Activated B cell treated with CpG ODN at 0.5 μM for 24 hours (primary cell): ENCODE measurements around the gene SORBS1. TPM values are rescaled to one million over a fixed set of nuclear protein-coding genes. Genes with fewer than 3 reads are reported as not detected.

ENCODE experiments used
- ATAC-seq: fragments of 200-7000 bp; cut with Tn5 transposase; one replicate; pipeline ENCODE4 v1.10.0; 2021; ENCODE audit warnings: low read depth, mild to moderate bottlenecking, moderate library complexity
- CTCF ChIA-PET: fragments of 350-600 bp; sonication (Branson Sonifier 250); formaldehyde crosslinking; loops from one replicate; lab custom pipeline; 2021; ENCODE audit warnings: antibody characterized with exemption; lab: Charles Lee
- POLR2A ChIA-PET: fragments of 350-600 bp; sonication (Branson Sonifier 250); formaldehyde crosslinking; loops from one replicate; lab custom pipeline; 2021; ENCODE audit warnings: antibody characterized with exemption; lab: Charles Lee
- DNase-seq: peaks from one replicate; pipeline ENCODE4 v3.0.0; 2022
- H3K27ac Mint-ChIP-seq: one replicate; pipeline ENCODE4 v1.8.0; 2020; ENCODE audit warnings: mixed read lengths
- H3K27me3 Mint-ChIP-seq: one replicate; pipeline ENCODE4 v1.8.0; 2021; ENCODE audit warnings: mixed read lengths
- H3K36me3 Mint-ChIP-seq: one replicate; pipeline ENCODE4 v1.8.0; 2021; ENCODE audit warnings: low read depth, mixed read lengths
- H3K4me1 Mint-ChIP-seq: one replicate; pipeline ENCODE4 v1.8.0; 2021; ENCODE audit warnings: mixed read lengths
- H3K4me3 Mint-ChIP-seq: one replicate; pipeline ENCODE4 v1.8.0; 2020; ENCODE audit warnings: mild to moderate bottlenecking, mixed read lengths
- H3K9me3 Mint-ChIP-seq: one replicate; pipeline ENCODE4 v1.8.0; 2020; ENCODE audit warnings: mixed read lengths
- intact Hi-C: fragments of 100-400 bp; cut with micrococcal nuclease; formaldehyde crosslinking; loops from one replicate; pipeline ENCODE4 v1.15.1; 2024
- total RNA-seq: library from RNA; stranded (reverse); gene quantifications from 2 replicates; pipeline ENCODE4 v1.2.3, GENCODE V29; 2022
- TF ChIP-seq, protein P1 (sequence below): fragments of 200-600 bp; IDR thresholded peaks from one replicate; pipeline ENCODE4 v1.8.0; 2022; ENCODE audit warnings: antibody characterized with exemption, mild to moderate bottlenecking

SORBS1 gene
- total RNA-seq, 1 donor from 2014 or later = 0.42 TPM

DNA sequence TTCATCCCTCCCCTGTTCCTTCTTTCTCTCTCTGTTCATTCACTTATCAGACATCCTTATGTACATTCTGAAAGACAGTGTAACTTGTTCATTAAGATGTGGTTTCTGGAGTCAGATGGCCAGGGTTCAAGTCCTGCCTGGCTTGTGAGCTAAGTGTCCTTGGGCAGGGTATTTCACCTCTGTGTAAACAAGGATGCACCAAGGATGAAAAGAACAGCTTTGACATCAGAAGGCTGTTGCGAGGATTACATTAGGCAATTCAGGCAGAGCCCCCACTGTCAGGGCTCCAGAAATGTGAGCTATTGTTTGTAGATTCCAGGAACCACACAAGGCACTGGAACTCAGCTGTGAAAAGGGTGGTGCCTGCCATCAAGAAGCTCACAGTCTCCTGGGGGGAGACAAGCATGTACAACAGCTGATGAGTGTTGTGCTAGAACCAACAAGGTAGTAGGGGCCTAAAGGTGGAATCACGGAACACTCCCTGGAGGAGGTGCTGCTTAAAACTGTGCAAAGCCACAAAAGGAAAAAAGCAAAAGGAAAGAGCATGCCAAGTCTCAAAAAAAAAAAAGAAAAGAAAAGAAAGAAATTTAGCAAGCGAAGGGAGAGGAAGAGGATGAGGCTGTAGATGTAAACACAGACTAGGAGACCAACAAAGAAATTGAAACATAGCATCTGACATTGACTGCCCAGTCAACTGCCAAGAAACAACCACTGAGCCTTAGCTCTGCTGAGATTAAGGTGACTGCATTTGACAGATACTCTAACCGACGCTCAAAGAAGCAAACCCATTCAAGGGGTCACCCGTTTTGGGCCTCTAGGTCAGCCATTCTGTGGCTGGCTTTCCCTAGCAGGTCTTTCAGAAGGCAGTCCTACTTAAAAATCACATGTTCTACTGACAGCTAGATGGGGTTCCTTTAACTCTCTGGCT, 282.8 kb downstream of the SORBS1 start:
- H3K4me3 Mint-ChIP-seq = no peak overlapping the region

DNA sequence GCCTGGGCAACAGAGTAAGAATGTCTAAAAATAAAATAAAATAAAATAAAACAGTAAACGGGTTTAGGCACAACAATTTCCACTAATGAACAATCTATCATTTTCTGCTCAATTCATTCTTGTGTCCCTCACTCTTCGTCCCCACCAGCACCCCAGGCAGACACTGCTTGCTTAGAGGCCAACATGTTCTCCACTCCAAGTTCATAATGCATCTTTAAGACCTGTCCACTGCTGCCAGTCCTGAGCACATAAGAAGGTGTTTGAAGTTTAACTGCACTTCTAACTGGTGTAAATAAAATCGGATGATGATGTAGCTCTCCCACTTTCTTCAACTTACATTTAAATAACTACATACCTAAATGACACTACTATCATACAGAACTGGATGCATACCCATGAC, 283.6 kb downstream of the SORBS1 start:
- no peak for DNase-seq
- H3K36me3 Mint-ChIP-seq = peaks cover 24% of the 10 kb centered on the region
- intact Hi-C loops = loop anchor here (1.0 kb wide), 1 partner anchor 11 kb away; no protein-coding TSS in a partner anchor
- TF ChIP-seq, protein P1, sequence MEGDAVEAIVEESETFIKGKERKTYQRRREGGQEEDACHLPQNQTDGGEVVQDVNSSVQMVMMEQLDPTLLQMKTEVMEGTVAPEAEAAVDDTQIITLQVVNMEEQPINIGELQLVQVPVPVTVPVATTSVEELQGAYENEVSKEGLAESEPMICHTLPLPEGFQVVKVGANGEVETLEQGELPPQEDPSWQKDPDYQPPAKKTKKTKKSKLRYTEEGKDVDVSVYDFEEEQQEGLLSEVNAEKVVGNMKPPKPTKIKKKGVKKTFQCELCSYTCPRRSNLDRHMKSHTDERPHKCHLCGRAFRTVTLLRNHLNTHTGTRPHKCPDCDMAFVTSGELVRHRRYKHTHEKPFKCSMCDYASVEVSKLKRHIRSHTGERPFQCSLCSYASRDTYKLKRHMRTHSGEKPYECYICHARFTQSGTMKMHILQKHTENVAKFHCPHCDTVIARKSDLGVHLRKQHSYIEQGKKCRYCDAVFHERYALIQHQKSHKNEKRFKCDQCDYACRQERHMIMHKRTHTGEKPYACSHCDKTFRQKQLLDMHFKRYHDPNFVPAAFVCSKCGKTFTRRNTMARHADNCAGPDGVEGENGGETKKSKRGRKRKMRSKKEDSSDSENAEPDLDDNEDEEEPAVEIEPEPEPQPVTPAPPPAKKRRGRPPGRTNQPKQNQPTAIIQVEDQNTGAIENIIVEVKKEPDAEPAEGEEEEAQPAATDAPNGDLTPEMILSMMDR = no peak
- H3K9me3 Mint-ChIP-seq = no peaks in the 10 kb centered on the region
- ATAC-seq = no peak
- H3K27ac Mint-ChIP-seq = peak overlapping the region; percentile 8
- H3K4me3 Mint-ChIP-seq = no peak overlapping the region
- H3K27me3 Mint-ChIP-seq = no peaks in the 10 kb centered on the region
- POLR2A ChIA-PET = interaction anchor here (1.8 kb wide), 1 partner anchor 18 kb away, joined by 9 read pairs; no protein-coding TSS in a partner anchor
- CTCF ChIA-PET = interaction anchor here (2.8 kb wide), 1 partner anchor 84 kb away, joined by 17 read pairs; no protein-coding TSS in a partner anchor
- H3K4me1 Mint-ChIP-seq = peaks cover 66% of the 10 kb centered on the region

More for the DNA sequence above, 282.8 kb downstream of the SORBS1 start:
- H3K4me1 Mint-ChIP-seq = peaks cover 69% of the 10 kb centered on the region
- ATAC-seq (no peak), DNase-seq (no peak)
- intact Hi-C loops = loop anchor here (1.0 kb wide), 1 partner anchor 10 kb away; no protein-coding TSS in a partner anchor
- ChIA-PET CTCF (interaction anchor here (2.8 kb wide), 1 partner anchor 83 kb away, joined by 17 read pairs; no protein-coding TSS in a partner anchor), POLR2A (interaction anchor here (0.9 to 2.8 kb wide), 4 partner anchors 11 to 17 kb away, joined by 3 to 9 read pairs (median 6); partner anchors contain the start of gene PDLIM1)
- no peaks in the 10 kb centered on the region for H3K27me3 Mint-ChIP-seq
- no peaks in the 10 kb centered on the region for H3K9me3 Mint-ChIP-seq
- H3K36me3 Mint-ChIP-seq = peaks cover 21% of the 10 kb centered on the region
- TF ChIP-seq, protein P1 = no peak
- H3K27ac Mint-ChIP-seq = no peak overlapping the region

DNA sequence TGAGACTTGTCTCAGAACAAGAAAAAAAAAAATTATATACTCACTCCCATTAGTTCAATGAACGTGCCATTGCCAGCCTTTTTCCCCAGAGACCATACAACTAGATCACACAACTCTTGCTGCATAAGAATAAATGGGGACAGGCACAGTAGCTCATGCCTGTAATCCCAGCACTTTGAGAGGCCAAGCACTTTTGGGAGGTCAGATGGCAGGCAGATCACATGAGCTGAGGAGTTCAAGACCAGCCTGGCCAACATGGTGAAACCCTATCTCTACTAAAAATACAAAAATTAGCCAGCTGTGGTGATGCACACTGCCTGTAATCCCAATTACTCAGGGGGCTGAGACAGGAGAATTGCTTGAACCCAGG, 284.0 kb downstream of the SORBS1 start:
- Mint-ChIP-seq H3K4me3 (no peak overlapping the region), H3K27me3 (no peaks in the 10 kb centered on the region), H3K9me3 (no peaks in the 10 kb centered on the region), H3K27ac (no peak overlapping the region), H3K36me3 (peaks cover 21% of the 10 kb centered on the region), H3K4me1 (peaks cover 66% of the 10 kb centered on the region)
- CTCF ChIA-PET = interaction anchor here (0.8 to 1.1 kb wide), 2 partner anchors 30 to 31 kb away, joined by 3 read pairs; no protein-coding TSS in a partner anchor
- ATAC-seq (no peak), DNase-seq (no peak)
- POLR2A ChIA-PET = interaction anchor here (1.6 kb wide), 1 partner anchor 14 kb away, joined by 10 read pairs; the partner anchor contains the start of gene PDLIM1
- intact Hi-C loops = no loop called here
- TF ChIP-seq, protein P1 = no peak

DNA sequence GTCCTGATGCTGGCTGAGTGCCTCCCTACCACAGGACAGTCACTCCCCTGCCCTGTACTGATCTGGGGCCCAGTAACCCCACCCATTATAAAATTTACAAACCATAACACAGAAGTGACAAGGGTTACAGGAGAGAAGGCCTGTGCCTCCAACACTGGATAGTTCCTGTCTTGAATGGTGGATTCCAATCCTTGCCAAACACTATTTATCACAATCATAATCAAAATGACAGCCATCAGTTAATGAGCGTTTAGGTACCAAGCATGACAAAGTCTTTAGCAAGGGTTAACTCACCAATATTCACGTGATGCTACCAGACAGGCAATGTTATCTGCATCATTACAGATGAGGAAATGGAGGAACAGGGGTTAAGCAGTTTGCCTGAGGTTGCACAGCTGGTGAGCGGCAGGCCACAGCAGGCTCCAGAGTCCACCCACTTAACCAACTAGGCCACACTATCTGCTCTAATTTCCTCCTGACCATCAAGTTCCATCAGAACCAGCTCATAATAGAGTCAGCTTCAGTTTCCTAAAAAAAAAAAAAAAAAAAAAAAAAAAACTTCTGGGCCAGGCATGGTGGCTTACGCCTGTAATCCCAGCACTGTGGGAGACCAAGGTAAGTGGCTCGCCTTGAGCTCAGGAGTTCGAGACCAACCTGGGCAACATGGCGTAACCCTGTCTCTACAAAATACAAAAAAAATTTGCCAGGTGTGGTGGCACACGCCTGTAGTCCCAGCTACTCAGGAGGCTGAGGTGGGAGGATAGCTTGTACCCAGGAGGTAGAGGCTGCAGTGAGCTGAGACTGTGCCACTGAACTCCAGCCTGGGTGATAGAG, 284.6 kb downstream of the SORBS1 start:
- Mint-ChIP-seq H3K4me3 (no peak overlapping the region), H3K27ac (no peak overlapping the region), H3K9me3 (no peaks in the 10 kb centered on the region), H3K4me1 (peaks cover 65% of the 10 kb centered on the region), H3K36me3 (peaks cover 20% of the 10 kb centered on the region), H3K27me3 (no peaks in the 10 kb centered on the region)
- CTCF ChIA-PET = interaction anchor here (0.8 to 1.1 kb wide), 2 partner anchors 29 to 30 kb away, joined by 3 read pairs; no protein-coding TSS in a partner anchor
- intact Hi-C loops = no loop called here
- ATAC-seq (peak; percentile 66), DNase-seq (no peak)
- POLR2A ChIA-PET = interaction anchor here (0.7 to 1.6 kb wide), 4 partner anchors 12 to 84 kb away, joined by 3 to 10 read pairs (median 4); partner anchors contain the start of gene PDLIM1
- TF ChIP-seq, protein P1 = no peak
